Measurements from ENCODE around the gene ACOX1.

DNA sequence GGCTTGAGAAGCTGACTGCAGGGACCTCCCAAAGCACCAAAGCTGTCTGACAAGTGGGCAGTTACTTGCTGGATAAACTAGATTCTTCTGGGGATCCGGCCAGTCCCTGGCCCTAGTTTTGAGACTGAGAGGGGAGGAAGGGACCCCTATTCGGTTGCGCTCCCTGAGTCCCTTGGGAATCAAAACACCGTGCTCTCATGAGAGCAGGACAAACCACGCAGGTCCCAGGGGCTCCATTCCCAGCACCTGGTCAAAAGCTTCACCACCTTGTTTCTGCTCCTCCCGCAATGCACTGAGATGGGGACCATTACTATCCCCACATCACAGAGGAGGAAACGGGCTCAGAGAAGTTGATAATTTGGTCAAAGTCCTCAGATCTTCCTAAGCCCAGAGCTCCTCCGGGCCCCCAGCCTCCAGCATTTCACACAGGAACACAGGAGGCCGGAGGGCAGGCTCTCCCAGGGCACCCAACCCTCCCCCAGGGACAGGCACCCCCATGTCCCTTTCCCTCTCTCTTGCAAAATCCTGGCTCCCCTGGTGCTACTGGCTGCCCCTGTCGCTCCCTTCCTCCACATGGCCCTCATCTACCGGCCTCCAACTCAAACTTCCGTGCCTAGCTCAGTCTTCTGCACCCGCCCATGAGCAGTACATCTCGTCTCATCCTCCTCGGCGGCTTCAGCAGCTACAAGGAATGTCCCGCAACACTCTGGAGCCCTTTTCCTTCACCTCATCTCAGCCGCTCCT is 85.5 kb downstream of the ACOX1 start:
- TF ChIP-seq, protein P1, sequence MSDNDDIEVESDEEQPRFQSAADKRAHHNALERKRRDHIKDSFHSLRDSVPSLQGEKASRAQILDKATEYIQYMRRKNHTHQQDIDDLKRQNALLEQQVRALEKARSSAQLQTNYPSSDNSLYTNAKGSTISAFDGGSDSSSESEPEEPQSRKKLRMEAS (IDR thresholded peaks at IDR 0.05) = no peak
- TF ChIP-seq, protein P2, sequence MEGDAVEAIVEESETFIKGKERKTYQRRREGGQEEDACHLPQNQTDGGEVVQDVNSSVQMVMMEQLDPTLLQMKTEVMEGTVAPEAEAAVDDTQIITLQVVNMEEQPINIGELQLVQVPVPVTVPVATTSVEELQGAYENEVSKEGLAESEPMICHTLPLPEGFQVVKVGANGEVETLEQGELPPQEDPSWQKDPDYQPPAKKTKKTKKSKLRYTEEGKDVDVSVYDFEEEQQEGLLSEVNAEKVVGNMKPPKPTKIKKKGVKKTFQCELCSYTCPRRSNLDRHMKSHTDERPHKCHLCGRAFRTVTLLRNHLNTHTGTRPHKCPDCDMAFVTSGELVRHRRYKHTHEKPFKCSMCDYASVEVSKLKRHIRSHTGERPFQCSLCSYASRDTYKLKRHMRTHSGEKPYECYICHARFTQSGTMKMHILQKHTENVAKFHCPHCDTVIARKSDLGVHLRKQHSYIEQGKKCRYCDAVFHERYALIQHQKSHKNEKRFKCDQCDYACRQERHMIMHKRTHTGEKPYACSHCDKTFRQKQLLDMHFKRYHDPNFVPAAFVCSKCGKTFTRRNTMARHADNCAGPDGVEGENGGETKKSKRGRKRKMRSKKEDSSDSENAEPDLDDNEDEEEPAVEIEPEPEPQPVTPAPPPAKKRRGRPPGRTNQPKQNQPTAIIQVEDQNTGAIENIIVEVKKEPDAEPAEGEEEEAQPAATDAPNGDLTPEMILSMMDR (IDR thresholded peaks at IDR 0.05 in 2 of 3, conservative IDR thresholded peaks at IDR 0.05 in 1 of 3; ENCODE audit: borderline replicate concordance in 1 of 3, insufficient read depth in 1 of 3, low read depth in 2 of 3, low read length in 2 of 3) = no peak
- TF ChIP-seq, protein P3, sequence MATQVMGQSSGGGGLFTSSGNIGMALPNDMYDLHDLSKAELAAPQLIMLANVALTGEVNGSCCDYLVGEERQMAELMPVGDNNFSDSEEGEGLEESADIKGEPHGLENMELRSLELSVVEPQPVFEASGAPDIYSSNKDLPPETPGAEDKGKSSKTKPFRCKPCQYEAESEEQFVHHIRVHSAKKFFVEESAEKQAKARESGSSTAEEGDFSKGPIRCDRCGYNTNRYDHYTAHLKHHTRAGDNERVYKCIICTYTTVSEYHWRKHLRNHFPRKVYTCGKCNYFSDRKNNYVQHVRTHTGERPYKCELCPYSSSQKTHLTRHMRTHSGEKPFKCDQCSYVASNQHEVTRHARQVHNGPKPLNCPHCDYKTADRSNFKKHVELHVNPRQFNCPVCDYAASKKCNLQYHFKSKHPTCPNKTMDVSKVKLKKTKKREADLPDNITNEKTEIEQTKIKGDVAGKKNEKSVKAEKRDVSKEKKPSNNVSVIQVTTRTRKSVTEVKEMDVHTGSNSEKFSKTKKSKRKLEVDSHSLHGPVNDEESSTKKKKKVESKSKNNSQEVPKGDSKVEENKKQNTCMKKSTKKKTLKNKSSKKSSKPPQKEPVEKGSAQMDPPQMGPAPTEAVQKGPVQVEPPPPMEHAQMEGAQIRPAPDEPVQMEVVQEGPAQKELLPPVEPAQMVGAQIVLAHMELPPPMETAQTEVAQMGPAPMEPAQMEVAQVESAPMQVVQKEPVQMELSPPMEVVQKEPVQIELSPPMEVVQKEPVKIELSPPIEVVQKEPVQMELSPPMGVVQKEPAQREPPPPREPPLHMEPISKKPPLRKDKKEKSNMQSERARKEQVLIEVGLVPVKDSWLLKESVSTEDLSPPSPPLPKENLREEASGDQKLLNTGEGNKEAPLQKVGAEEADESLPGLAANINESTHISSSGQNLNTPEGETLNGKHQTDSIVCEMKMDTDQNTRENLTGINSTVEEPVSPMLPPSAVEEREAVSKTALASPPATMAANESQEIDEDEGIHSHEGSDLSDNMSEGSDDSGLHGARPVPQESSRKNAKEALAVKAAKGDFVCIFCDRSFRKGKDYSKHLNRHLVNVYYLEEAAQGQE (IDR thresholded peaks at IDR 0.05; ENCODE audit: low read depth) = no peak
- TF ChIP-seq POLR2AphosphoS5 (IDR thresholded peaks at IDR 0.05; ENCODE audit: low read depth, low read length) (peak; percentile 24; the same call in 1 of the 2 replicates), POLR2A (IDR thresholded peaks at IDR 0.05; ENCODE audit: borderline replicate concordance, extremely low read depth, insufficient read depth, insufficient read length) (no peak), SRF (IDR thresholded peaks at IDR 0.05; ENCODE audit: low read depth) (no peak)

Measured in HCT116 (cell line).